Skeletal muscle tissue (tissue), 4 donors: ENCODE results near the gene DNAJC18. TPM values are rescaled to one million over a fixed set of nuclear protein-coding genes. Genes with fewer than 3 reads are reported as not detected.

ENCODE experiments used
- H3K27ac ChIP-seq: one replicate; pipeline ENCODE4 v1.7.0; 2013; ENCODE audit warnings: mild to moderate bottlenecking, low read depth, low read length, inconsistent platforms
- H3K27me3 ChIP-seq, 3 donors: one replicate each; pipeline ENCODE4 v1.7.0; 2013; ENCODE audit warnings: low read length in 3 of 3; ENCODE audit not compliant: control insufficient read depth in 3 of 3, insufficient read depth in 3 of 3
- H3K36me3 ChIP-seq, 3 donors: one replicate each; pipeline ENCODE4 v1.7.0; 2013; ENCODE audit warnings: low read length in 3 of 3; ENCODE audit not compliant: control insufficient read depth in 3 of 3, insufficient read depth in 3 of 3
- H3K4me1 ChIP-seq, 3 donors: one replicate each; pipeline ENCODE4 v1.7.0; 2013; ENCODE audit warnings: low read length in 3 of 3, mild to moderate bottlenecking in 3 of 3; ENCODE audit not compliant: control insufficient read depth in 3 of 3, insufficient read depth in 3 of 3
- H3K4me3 ChIP-seq, 3 donors: one replicate each; pipeline ENCODE4 v1.7.0; 2013; ENCODE audit warnings: low read length in 3 of 3
- H3K9ac ChIP-seq, 3 donors: one replicate each; pipeline ENCODE4 v1.7.0; 2013; ENCODE audit warnings: low read length in 3 of 3, mild to moderate bottlenecking in 3 of 3, moderate library complexity in 2 of 3, low read depth in 1 of 3
- H3K9me3 ChIP-seq, 3 donors: one replicate each; pipeline ENCODE4 v1.7.0; 2013; ENCODE audit warnings: low read length in 3 of 3; ENCODE audit not compliant: control insufficient read depth in 3 of 3
- total RNA-seq: library from RNA; depleted of rRNA; stranded (reverse); fragments of >200 nt; gene quantifications from one replicate; pipeline ENCODE4 v1.2.3, GENCODE V29; 2014
- donor health status: Osteomylitis.

The DNAJC18 gene
- total RNA-seq, 1 donor from 2014 or later = 16.2 TPM

DNA sequence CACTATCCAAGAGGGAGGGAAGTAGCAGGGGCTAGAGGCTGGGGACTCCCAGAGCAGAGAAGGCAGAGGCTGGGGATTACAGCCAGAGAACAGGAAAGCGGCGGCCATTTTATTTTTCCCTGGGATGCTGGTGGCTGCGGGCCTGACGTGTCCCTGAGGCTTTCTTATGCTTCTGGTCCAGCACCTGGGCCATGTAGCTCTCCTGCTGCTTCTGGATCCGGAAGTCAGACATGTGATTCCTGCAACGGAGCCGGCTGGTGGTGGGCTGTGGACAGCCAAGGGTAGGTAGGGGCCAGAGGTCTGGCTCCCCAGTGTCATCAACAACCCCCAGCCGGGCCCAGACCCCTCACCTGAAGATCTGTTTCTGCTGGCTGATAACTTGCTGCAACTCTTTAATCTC lies 42.6 kb downstream of the DNAJC18 start:
- H3K36me3 ChIP-seq = peaks cover 8 to 13% (median 8%) of the 10 kb centered on the region in 3 donors
- H3K4me1 ChIP-seq = peaks cover 31 to 45% (median 40%) of the 10 kb centered on the region in 3 donors
- H3K27me3 ChIP-seq = no peaks in the 10 kb centered on the region
- H3K9me3 ChIP-seq = no peaks in the 10 kb centered on the region
- peak overlapping the region; percentile 98 for H3K27ac ChIP-seq
- H3K9ac ChIP-seq = peak overlapping the region in 2 of 3 donors; percentile 96 to 98
- H3K4me3 ChIP-seq = peak overlapping the region in 1 of 3 donors; percentile 73

DNA sequence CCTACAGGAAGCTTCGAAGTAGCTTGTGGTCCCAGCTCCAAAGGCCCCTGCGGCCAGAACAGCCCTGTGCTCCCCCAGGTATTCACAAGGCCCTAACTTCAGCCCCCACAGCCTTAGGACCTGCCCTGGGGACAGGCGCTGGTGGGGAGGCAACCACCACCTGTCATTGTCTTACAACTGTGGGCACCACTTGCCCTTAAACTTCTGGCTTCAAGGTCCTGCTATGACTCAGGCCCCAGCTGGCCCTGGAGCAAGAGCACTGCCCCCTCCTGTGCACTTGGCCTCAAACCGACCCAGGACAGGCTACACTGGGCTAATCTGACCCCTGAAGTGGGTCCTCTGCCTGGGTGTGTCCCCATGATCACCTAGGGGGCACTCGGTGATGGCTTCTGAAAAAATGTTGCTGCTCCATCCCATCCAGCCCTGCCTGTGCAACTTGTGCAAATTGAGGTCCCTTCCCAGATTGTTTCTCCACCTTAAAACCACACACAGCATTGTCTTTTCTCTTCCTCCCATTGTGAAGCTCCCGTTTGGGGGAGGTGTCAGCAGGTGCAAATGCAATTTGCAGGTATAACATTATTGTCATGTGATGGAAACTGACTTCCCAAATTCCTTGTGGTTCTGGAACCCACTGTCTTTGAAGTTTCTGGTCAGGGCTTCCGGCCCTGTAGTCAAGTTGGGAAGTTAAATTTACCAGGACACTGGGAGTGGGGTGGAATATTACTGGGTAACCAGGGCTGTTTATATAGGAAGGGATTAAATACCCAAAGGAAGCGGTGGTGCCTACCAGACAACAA lies 43.3 kb downstream of the DNAJC18 start:
- Histone ChIP-seq H3K36me3 (peaks cover 7 to 12% (median 7%) of the 10 kb centered on the region in 3 donors), H3K9me3 (no peaks in the 10 kb centered on the region), H3K4me1 (peaks cover 38 to 51% (median 46%) of the 10 kb centered on the region in 3 donors), H3K9ac (peak overlapping the region; percentile 96 to 98 (median 98)), H3K4me3 (peak overlapping the region; percentile 73 to 92 (median 85)), H3K27ac (peak overlapping the region; percentile 98), H3K27me3 (no peaks in the 10 kb centered on the region)

DNA sequence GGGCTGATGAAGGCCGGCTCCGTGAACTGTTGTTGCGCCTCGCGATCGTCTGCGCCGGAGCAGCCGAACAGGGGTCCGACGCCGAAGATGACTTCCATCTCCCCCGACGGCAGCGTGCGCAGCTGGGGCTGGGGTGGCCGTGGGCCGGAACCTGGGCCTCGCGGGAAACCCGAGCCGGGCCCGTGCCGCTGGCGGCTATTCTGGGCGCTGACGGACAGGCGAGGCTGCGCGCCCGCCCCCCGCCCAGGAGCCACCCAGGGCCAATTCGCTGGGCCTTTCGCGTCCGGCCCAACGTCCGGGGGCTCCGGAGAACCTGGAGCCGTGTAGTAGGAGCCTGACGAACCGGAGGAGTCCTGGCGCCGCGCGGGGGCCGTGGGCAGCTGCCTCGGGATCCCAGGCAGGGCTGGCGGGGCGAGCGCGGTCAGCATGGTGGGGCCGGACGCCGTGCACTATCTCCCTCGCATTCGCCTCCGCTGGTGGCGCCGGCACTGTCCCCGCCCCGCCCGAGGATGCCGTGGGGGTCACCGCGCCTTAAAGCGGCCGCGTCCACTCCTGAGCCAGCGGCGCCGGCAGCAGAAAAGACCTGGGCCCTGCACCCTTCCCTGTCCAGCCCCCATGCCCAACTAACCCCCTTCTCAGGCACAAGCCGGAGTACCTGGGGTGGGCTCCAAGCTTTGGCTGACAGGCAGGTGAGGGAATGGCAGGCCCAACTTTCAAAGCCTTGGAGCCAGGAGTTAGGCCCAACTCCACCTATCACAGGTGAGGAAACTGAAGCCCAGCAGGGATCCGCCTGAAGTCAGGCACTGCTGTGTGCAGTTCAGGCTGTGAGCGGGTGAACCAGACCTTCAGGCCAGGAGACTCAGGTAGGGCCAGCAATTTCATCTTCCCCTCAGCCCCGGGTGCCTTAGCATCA lies 44.4 kb downstream of the DNAJC18 start, which contains the start of gene PROB1:
Gene PROB1, minus strand, starts transcription at position 451 of the 913 bp plus-strand sequence. Its CDS starts 23 bp downstream, at position 428.
- Histone ChIP-seq H3K36me3 (peaks cover 7 to 15% (median 12%) of the 10 kb centered on the region in 3 donors), H3K9ac (peak within 1 kb of the TSS; percentile 96 to 98 (median 98)), H3K27ac (peak within 1 kb of the TSS; percentile 98), H3K4me1 (peaks cover 49 to 62% (median 56%) of the 10 kb centered on the region in 3 donors), H3K27me3 (no peaks in the 10 kb centered on the region), H3K4me3 (peak within 1 kb of the TSS; percentile 73 to 92 (median 85)), H3K9me3 (no peaks in the 10 kb centered on the region)

DNA sequence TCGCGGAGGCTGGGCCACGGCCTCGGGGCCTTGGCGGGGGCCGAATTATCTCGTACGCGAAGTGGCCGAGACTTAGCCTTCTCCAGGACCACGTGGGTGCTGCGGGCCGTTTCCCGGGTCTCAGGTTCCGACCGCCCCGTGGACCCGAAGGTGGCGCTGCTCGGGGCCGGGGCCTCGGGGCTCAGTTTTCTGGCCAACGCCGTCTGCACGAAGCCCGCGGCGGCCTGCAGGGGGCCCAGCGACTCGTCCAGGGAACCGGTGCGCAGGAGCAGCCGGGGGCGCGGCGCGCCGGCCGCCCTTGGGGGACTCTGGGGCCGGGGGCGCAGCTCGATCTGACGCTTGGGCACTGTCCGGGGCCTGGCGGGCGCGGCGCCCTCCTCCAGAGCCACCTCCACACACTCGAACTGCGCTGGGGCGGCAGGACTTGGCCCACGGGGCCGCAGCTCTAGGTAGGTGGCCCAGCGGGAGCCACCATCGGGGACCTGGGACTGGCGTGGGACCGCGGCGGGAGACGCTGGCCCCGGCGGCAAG lies 45.1 kb downstream of the DNAJC18 start:
- Histone ChIP-seq H3K9me3 (no peaks in the 10 kb centered on the region), H3K27ac (peak overlapping the region; percentile 98), H3K9ac (peak overlapping the region; percentile 96 to 98 (median 98)), H3K4me1 (peaks cover 55 to 70% (median 63%) of the 10 kb centered on the region in 3 donors), H3K27me3 (no peaks in the 10 kb centered on the region), H3K36me3 (peaks cover 7 to 14% (median 14%) of the 10 kb centered on the region in 3 donors), H3K4me3 (peak overlapping the region; percentile 73 to 92 (median 85))

DNA sequence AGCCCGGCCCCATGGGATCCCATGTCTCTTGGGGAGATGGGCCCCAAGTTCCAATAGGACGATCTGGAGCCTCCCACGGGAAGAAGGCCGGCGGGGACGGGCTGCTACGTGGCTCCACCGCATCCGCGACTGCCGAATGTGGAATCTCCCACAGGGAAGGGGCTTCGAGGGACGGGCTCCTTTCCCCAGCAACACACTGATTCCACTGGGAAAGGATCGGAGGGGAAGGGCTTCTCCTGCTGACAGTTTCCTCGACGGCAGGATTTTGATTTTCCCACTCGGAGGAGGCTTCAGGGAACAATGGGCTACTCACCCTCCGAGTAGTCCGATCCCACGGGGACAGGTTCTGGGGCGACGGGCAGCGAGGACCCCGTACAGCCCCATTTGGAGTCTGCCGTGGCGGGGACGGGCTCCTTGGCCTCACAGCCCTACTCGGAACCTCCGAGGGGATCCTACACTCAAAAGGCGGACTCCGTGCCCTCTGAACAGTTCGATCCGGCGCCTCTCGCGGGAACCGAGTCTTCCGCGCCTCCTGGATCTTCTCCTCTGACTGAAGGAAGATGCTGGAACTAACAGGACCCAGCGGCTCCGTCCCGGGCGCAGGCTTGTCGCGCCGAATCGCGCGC lies 45.7 kb downstream of the DNAJC18 start:
- Histone ChIP-seq H3K9me3 (no peaks in the 10 kb centered on the region), H3K27ac (peak overlapping the region; percentile 98), H3K27me3 (no peaks in the 10 kb centered on the region), H3K4me3 (peak overlapping the region; percentile 73 to 92 (median 81)), H3K9ac (peak overlapping the region; percentile 96 to 98 (median 98)), H3K36me3 (peaks cover 7 to 14% (median 14%) of the 10 kb centered on the region in 3 donors), H3K4me1 (peaks cover 57 to 74% (median 65%) of the 10 kb centered on the region in 3 donors)

DNA sequence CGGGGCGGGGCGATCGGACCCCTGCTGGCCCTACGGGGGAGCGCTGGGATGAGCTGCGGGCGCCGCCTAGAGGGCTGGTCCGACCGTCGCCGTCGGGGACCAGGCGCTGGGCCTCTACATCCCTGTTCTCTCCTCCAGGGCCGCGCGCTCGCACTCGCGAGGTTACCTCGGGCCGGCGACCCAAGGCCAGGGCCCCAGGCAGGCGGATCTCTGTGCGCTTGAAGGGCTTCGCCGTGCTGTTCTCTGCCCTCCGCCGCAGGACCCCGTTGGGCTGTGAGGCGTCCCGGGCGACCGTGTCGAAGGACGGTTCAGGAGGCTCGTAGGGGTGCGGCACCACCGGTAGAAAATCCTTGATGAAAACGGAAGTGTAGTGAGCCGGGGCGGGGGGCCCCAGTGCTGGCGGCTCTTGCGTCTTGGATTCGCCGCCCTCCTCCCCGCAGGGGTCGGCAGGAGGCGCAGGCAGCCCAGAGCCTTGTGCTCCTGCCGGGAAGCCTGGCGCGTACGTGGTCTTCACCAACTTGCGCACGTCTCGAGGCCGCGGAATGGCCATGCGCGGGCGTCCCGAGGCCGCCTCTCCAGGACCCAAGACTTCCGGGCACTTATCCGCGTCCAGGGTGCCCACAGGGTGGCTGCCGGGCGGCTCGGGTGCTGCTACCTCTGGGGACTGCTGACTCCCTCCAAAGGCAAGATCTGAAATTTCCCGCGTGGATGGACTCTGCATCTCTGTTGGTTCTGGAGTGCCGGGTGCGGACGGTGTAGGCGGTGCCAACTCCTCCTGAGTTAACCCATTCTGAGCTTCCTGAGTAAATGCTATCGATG lies 46.4 kb downstream of the DNAJC18 start:
- Histone ChIP-seq H3K9me3 (no peaks in the 10 kb centered on the region), H3K4me3 (peak overlapping the region; percentile 73 to 92 (median 81)), H3K36me3 (peaks cover 7 to 14% (median 14%) of the 10 kb centered on the region in 3 donors), H3K27ac (peak overlapping the region; percentile 98), H3K4me1 (peaks cover 64 to 78% (median 71%) of the 10 kb centered on the region in 3 donors), H3K9ac (peak overlapping the region; percentile 96 to 98 (median 98)), H3K27me3 (no peaks in the 10 kb centered on the region)

DNA sequence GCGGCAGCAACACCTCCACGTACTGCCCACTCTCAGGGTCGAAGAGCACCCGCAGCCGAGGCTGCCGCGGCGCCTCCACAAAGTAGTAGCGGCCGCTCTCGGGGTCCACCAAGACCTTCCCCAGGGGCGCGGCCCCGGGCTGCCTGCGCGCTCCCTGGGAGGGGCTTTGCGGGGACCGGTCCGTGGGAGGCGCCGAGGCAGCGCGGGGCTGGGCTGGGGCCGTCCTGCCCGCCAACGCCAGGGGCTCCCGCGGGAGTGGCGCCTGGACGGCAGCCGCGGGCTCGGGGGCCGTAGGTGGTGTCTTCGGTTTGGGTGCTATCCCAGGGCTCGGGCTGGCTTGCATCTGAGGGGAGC lies 47.0 kb downstream of the DNAJC18 start:
- H3K9ac ChIP-seq = peak overlapping the region; percentile 10 to 98 (median 96)
- peak overlapping the region in 2 of 3 donors; percentile 73 to 92 for H3K4me3 ChIP-seq
- peaks cover 64 to 80% (median 72%) of the 10 kb centered on the region in 3 donors for H3K4me1 ChIP-seq
- H3K36me3 ChIP-seq = peaks cover 7 to 14% (median 14%) of the 10 kb centered on the region in 3 donors
- H3K9me3 ChIP-seq = no peaks in the 10 kb centered on the region
- H3K27me3 ChIP-seq = no peaks in the 10 kb centered on the region
- H3K27ac ChIP-seq = peak overlapping the region; percentile 98

DNA sequence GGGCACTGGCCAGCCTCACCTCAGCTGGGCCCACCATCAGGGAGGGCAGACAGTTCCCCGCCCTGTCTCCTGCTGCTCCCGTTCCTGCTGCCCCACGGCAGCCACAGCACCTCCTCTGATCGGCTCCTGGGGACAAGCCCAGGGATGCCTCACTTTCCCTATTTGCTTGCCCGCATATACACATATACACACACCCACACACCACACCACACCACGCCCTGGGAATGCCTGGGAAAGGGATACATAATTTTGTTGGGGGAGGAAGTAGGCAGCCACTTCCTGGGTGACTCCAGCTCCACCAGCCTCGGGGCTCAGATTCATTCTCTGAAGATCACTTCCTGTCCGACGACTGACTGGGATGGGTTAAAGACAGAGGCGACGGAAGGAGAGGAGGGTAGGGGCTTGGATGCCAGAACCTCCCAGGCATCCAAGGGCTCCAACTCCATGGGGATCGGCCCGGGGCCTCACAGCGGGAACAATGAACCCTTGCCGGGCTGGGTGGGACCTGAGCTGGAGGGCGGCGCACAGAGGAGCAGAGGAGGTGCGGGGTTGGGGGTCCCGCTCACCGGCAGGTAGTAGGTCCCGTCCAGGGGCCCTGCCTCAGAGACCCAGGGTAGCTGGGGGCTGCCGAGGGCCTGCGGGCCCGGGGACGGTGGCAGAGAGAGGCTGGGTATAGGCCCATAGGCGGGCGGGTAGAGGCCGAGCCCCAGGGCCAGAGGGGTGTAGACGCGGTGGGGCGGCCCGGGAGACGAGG lies 47.6 kb downstream of the DNAJC18 start:
- Histone ChIP-seq H3K4me3 (peak overlapping the region; percentile 67 to 92 (median 73)), H3K9ac (peak overlapping the region; percentile 61 to 98 (median 96))

More for the DNA sequence above, 47.6 kb downstream of the DNAJC18 start:
- Histone ChIP-seq H3K9me3 (no peaks in the 10 kb centered on the region), H3K27me3 (no peaks in the 10 kb centered on the region), H3K36me3 (peaks cover 7 to 14% (median 14%) of the 10 kb centered on the region in 3 donors), H3K4me1 (peaks cover 61 to 76% (median 67%) of the 10 kb centered on the region in 3 donors), H3K27ac (peak overlapping the region; percentile 98)
